ENCODE results near the gene TWF2. TPM values are rescaled to one million over a fixed set of nuclear protein-coding genes. Genes with fewer than 3 reads are reported as not detected.

The TWF2 gene
- polyA plus RNA-seq, 1 donor from 2014 or later, result 61.7 TPM

- Histone ChIP-seq H3K79me2 (replicated peaks; ENCODE audit: insufficient read depth, low read length) (no peaks in the 10 kb centered on the region), H3K9me2 (ENCODE audit: insufficient read depth, low read length) (no peaks in the 10 kb centered on the region), H2AFZ (ENCODE audit: low read depth, low read length) (no peak overlapping the region), H3K27ac (ENCODE audit: low read length) (no peak overlapping the region), H3K4me3 (ENCODE audit: low read length) (no peak overlapping the region), H3F3A (ENCODE audit: insufficient read depth, low read length, poor library complexity, severe bottlenecking) (no peaks in the 10 kb centered on the region), H3K36me3 (ENCODE audit: insufficient read depth, low read length) (no peaks in the 10 kb centered on the region), H3K9ac (ENCODE audit: low read length) (no peak overlapping the region), H4K20me1 (ENCODE audit: insufficient read depth) (no peaks in the 10 kb centered on the region), H3K9me3 (ENCODE audit: low read length) (no peaks in the 10 kb centered on the region), H3K27me3 (ENCODE audit: insufficient read depth, low read depth, low read length) (no peaks in the 10 kb centered on the region), H3K4me2 (ENCODE audit: low read length) (no peak overlapping the region)
- TF ChIP-seq POLR2AphosphoS5 (IDR thresholded peaks at IDR 0.05) (no peak), RAD21 (conservative IDR thresholded peaks at IDR 0.05) (no peak), EP300 (conservative IDR thresholded peaks at IDR 0.05; ENCODE audit: poor library complexity, severe bottlenecking) (no peak), SMC3 (conservative IDR thresholded peaks at IDR 0.05; ENCODE audit: poor library complexity) (no peak), TAF1 (IDR thresholded peaks at IDR 0.05; ENCODE audit: low read depth) (no peak), MXI1 (conservative IDR thresholded peaks at IDR 0.05; ENCODE audit: poor library complexity, severe bottlenecking) (no peak), EZH2 (IDR thresholded peaks at IDR 0.05; ENCODE audit: borderline replicate concordance, insufficient read depth, low read length, poor library complexity, severe bottlenecking) (no peak), CTCF (IDR thresholded peaks at IDR 0.05; ENCODE audit: poor library complexity, severe bottlenecking) (no peak)
- TF ChIP-seq, protein P1, sequence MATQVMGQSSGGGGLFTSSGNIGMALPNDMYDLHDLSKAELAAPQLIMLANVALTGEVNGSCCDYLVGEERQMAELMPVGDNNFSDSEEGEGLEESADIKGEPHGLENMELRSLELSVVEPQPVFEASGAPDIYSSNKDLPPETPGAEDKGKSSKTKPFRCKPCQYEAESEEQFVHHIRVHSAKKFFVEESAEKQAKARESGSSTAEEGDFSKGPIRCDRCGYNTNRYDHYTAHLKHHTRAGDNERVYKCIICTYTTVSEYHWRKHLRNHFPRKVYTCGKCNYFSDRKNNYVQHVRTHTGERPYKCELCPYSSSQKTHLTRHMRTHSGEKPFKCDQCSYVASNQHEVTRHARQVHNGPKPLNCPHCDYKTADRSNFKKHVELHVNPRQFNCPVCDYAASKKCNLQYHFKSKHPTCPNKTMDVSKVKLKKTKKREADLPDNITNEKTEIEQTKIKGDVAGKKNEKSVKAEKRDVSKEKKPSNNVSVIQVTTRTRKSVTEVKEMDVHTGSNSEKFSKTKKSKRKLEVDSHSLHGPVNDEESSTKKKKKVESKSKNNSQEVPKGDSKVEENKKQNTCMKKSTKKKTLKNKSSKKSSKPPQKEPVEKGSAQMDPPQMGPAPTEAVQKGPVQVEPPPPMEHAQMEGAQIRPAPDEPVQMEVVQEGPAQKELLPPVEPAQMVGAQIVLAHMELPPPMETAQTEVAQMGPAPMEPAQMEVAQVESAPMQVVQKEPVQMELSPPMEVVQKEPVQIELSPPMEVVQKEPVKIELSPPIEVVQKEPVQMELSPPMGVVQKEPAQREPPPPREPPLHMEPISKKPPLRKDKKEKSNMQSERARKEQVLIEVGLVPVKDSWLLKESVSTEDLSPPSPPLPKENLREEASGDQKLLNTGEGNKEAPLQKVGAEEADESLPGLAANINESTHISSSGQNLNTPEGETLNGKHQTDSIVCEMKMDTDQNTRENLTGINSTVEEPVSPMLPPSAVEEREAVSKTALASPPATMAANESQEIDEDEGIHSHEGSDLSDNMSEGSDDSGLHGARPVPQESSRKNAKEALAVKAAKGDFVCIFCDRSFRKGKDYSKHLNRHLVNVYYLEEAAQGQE (IDR thresholded peaks at IDR 0.05; ENCODE audit: borderline replicate concordance), result no peak
Observed at GRCh38 chr3:52222319-52223221, 16.4 kb downstream of the TWF2 start.

DNA sequence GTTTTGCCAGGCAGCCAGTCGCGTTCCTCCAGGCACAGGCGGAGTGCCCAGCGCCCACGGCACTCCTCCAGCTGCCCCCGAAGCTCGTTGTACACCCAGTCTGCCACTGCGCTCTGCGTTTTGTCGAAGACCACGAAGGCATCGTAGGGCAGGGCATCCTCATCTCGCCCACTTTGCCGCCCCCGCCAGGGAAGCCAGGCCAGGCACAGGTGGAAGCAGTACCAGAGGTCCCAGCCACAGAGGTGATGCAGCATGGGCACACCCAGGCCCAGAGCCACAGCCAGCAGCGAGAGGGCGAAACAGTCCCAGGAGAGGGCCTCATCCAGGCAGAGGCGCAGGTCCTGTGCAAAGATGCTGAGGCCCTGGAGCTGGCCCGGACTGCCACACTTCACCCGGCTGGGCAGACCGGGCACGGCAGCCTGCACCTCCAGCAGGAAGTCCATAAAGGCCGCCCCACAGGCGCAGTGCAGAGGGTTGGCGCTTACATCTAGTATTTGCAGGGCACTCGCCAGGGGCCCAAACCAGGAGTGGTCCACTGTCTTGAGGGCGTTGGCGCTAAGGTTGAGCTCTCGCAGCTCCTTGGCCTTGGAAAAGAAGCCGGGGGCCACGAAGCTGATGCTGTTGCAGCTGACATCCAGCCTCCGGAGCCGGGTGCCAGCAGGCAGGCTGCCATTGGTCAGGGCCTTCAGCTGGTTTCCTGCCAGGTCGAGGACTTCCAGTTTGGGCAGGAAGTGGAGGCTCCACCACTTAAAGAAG lies 17.2 kb downstream of the TWF2 start:
- no peaks in the 10 kb centered on the region for H3K79me2 ChIP-seq (replicated peaks; ENCODE audit: insufficient read depth, low read length)
- no peak overlapping the region for H3K27ac ChIP-seq (ENCODE audit: low read length)
- no peaks in the 10 kb centered on the region for H3K9me2 ChIP-seq (ENCODE audit: insufficient read depth, low read length)
- H3K27me3 ChIP-seq (ENCODE audit: insufficient read depth, low read depth, low read length), result no peaks in the 10 kb centered on the region
- H3F3A ChIP-seq (ENCODE audit: insufficient read depth, low read length, poor library complexity, severe bottlenecking), result no peaks in the 10 kb centered on the region
- no peak overlapping the region for H3K4me2 ChIP-seq (ENCODE audit: low read length)
- H3K36me3 ChIP-seq (ENCODE audit: insufficient read depth, low read length), result no peaks in the 10 kb centered on the region
- H3K4me3 ChIP-seq (ENCODE audit: low read length), result no peak overlapping the region
- H3K9ac ChIP-seq (ENCODE audit: low read length), result no peak overlapping the region
- no peaks in the 10 kb centered on the region for H3K9me3 ChIP-seq (ENCODE audit: low read length)
- no peak for TF ChIP-seq EP300 (conservative IDR thresholded peaks at IDR 0.05; ENCODE audit: poor library complexity, severe bottlenecking)
- no peak for TF ChIP-seq CTCF (IDR thresholded peaks at IDR 0.05; ENCODE audit: poor library complexity, severe bottlenecking)
- no peak for TF ChIP-seq SMC3 (conservative IDR thresholded peaks at IDR 0.05; ENCODE audit: poor library complexity)
- TF ChIP-seq EZH2 (IDR thresholded peaks at IDR 0.05; ENCODE audit: borderline replicate concordance, insufficient read depth, low read length, poor library complexity, severe bottlenecking), result no peak
- no peak for TF ChIP-seq POLR2AphosphoS5 (IDR thresholded peaks at IDR 0.05)
- TF ChIP-seq MXI1 (conservative IDR thresholded peaks at IDR 0.05; ENCODE audit: poor library complexity, severe bottlenecking), result no peak
- TF ChIP-seq RAD21 (conservative IDR thresholded peaks at IDR 0.05), result no peak
- TF ChIP-seq TAF1 (IDR thresholded peaks at IDR 0.05; ENCODE audit: low read depth), result no peak
- TF ChIP-seq, protein P1 (IDR thresholded peaks at IDR 0.05; ENCODE audit: borderline replicate concordance), result no peak
- H4K20me1 ChIP-seq (ENCODE audit: insufficient read depth), result no peaks in the 10 kb centered on the region
- no peak overlapping the region for H2AFZ ChIP-seq (ENCODE audit: low read depth, low read length)

Data from neural cell (in vitro differentiated cells).